Measurements from ENCODE around the gene SNAI3.

The SNAI3 gene

DNA sequence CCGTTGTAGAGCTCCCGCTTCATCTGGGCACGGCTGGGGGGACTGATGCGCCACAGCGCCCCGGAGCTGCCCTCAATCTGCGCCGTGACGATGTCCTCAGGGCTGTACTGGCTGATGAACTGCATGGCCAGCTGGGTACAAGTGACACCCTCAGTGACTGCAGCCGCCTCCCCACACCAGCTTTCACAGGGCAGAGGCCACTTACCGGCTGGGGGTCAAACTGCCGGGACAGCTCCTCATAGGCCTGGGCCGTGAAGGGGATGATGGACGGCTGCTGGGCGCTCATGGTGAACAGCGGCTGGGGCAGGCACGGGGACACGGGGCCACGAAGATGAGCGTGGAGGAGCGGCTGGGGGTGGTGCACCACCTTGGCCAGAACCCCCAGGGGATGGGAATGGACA is 30.3 kb upstream of the SNAI3 start:
- H3K4me3 ChIP-seq (replicated peaks; ENCODE audit: low read depth, low read length) = no peak overlapping the region
- TF ChIP-seq, protein P1, sequence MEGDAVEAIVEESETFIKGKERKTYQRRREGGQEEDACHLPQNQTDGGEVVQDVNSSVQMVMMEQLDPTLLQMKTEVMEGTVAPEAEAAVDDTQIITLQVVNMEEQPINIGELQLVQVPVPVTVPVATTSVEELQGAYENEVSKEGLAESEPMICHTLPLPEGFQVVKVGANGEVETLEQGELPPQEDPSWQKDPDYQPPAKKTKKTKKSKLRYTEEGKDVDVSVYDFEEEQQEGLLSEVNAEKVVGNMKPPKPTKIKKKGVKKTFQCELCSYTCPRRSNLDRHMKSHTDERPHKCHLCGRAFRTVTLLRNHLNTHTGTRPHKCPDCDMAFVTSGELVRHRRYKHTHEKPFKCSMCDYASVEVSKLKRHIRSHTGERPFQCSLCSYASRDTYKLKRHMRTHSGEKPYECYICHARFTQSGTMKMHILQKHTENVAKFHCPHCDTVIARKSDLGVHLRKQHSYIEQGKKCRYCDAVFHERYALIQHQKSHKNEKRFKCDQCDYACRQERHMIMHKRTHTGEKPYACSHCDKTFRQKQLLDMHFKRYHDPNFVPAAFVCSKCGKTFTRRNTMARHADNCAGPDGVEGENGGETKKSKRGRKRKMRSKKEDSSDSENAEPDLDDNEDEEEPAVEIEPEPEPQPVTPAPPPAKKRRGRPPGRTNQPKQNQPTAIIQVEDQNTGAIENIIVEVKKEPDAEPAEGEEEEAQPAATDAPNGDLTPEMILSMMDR (IDR thresholded peaks at IDR 0.05; ENCODE audit: low read length, missing control alignments) = no peak
- no peak for DNase-seq (ENCODE audit: low read depth)

- no peak for DNase-seq (ENCODE audit: low read depth)
- TF ChIP-seq, protein P1 (IDR thresholded peaks at IDR 0.05; ENCODE audit: low read length, missing control alignments) = no peak
- H3K4me3 ChIP-seq (replicated peaks; ENCODE audit: low read depth, low read length) = no peak overlapping the region
Observed at GRCh38 chr16:88716201-88716600, 29.9 kb upstream of the SNAI3 start.

DNA sequence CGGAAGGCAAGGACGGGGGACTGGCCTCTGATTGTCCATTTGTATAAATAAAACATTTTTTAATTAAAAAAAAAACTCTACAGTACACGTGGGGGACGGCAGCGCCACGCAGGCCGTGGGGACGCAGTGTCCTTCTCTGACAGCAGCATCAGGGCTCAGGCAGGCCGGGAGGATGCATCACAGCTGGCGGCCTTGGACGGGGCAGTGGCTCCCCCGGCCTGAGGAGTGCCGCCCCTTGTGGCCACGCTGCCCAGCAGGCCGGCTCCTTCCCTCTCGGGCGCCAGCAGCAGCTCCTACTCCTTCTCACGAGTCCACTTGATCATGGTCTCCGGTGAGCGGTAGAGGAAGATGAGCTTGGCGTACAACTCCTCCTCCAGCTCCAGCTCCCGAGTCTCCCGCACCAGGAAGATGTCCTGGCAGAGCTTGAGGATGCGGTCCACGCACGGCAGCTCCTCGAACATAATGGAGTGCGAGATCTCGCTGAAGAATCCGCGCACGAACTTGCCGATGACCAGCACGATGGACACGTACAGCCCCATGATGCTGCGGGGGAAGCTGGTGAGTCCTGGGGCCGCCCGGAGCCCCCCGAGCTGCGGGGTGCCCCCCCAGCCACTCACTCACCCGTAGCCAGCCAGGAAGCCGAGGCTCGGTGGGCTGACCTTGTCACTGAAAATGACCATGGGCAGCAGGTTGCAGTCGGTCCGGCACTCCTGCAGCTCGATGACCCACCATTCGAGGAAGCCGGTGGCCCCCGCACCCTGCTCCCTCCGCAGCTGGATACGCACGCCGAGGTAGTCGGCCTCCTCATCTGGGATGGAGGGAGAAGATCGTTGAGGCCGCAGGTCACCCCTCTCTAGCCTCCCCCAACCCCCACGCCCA is 29.2 kb upstream of the SNAI3 start:
- H3K4me3 ChIP-seq (replicated peaks; ENCODE audit: low read depth, low read length) = no peak overlapping the region
- DNase-seq (ENCODE audit: low read depth) = no peak
- TF ChIP-seq, protein P1 (IDR thresholded peaks at IDR 0.05; ENCODE audit: low read length, missing control alignments) = no peak

GRCh38 chr16:88714420-88715302 is 28.4 kb upstream of the SNAI3 start:
- no peak for DNase-seq (ENCODE audit: low read depth)

GRCh38 chr16:88713568-88714419 is 27.5 kb upstream of the SNAI3 start:
- H3K4me3 ChIP-seq (replicated peaks; ENCODE audit: low read depth, low read length) = no peak overlapping the region
- DNase-seq (ENCODE audit: low read depth) = no peak
- TF ChIP-seq, protein P1 (IDR thresholded peaks at IDR 0.05; ENCODE audit: low read length, missing control alignments) = no peak

More at GRCh38 chr16:88714420-88715302, 28.4 kb upstream of the SNAI3 start:
- H3K4me3 ChIP-seq (replicated peaks; ENCODE audit: low read depth, low read length) = no peak overlapping the region
- TF ChIP-seq, protein P1 (IDR thresholded peaks at IDR 0.05; ENCODE audit: low read length, missing control alignments) = no peak

DNA sequence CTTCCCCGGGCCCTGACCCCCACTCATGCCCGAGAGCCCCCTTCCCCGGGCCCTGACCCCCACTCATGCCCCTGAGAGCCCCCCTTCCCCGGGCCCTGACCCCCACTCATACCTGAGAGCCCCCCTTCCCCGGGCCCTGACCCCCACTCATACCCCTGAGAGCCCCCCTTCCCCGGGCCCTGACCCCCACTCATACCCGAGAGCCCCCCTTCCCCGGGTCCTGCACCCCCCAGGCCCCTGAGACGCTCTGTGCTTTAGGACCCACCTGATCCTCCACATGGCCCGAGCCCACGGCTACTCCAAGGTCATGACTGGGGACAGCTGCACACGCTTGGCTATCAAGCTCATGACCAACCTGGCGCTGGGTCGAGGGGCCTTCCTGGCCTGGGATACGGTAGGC is 26.7 kb upstream of the SNAI3 start:
- H3K4me3 ChIP-seq (replicated peaks; ENCODE audit: low read depth, low read length) = no peak overlapping the region
- TF ChIP-seq, protein P1 (IDR thresholded peaks at IDR 0.05; ENCODE audit: low read length, missing control alignments) = no peak
- no peak for DNase-seq (ENCODE audit: low read depth)
